ENCODE data around the gene VWA3B. TPM values are rescaled to one million over a fixed set of nuclear protein-coding genes. Genes with fewer than 3 reads are reported as not detected.

The VWA3B gene
- polyA plus RNA-seq, 1 experiment, result not detected

GRCh38 chr2:98245491-98245890 lies 158.5 kb downstream of the VWA3B start:
- ChIA-PET CTCF (interaction anchor here (1.6 kb wide), 1 partner anchor 24 kb away, joined by 3 read pairs; no protein-coding TSS in a partner anchor), POLR2A (no interaction called here)
- H3K9me3 ChIP-seq (ENCODE audit: control insufficient read depth, insufficient read depth, low read length), result no peaks in the 10 kb centered on the region; the same call in 1 of the 2 replicates
- H3K27ac ChIP-seq (ENCODE audit: low read depth, low read length), result no peak overlapping the region
- no peak for DNase-seq (ENCODE audit: low read depth, low spot score)
- H3K27me3 ChIP-seq (ENCODE audit: control insufficient read depth, insufficient read depth, low read length), result no peaks in the 10 kb centered on the region
- no peak overlapping the region for H3K4me3 ChIP-seq (ENCODE audit: low read depth, low read length)
- TF ChIP-seq CTCF (IDR thresholded peaks at IDR 0.05; ENCODE audit: low read depth, low read length), result no peak

- no peaks in the 10 kb centered on the region; the same call in 1 of the 2 replicates for H3K9me3 ChIP-seq (ENCODE audit: control insufficient read depth, insufficient read depth, low read length)
- ChIA-PET POLR2A (no interaction called here), CTCF (interaction anchor here (1.5 kb wide), 1 partner anchor 440 kb away, joined by 4 read pairs; no protein-coding TSS in a partner anchor)
- TF ChIP-seq CTCF (IDR thresholded peaks at IDR 0.05; ENCODE audit: low read depth, low read length), result no peak
- DNase-seq (ENCODE audit: low read depth, low spot score), result no peak
- H3K4me3 ChIP-seq (ENCODE audit: low read depth, low read length), result no peak overlapping the region
- H3K27me3 ChIP-seq (ENCODE audit: control insufficient read depth, insufficient read depth, low read length), result no peaks in the 10 kb centered on the region
- no peak overlapping the region for H3K27ac ChIP-seq (ENCODE audit: low read depth, low read length)
These were observed 160.4 kb downstream of the VWA3B start for GRCh38 chr2:98247383-98247782.

GRCh38 chr2:98252038-98252773 lies 165.2 kb downstream of the VWA3B start:
- ChIA-PET POLR2A (no interaction called here), CTCF (interaction anchor here (3.6 kb wide), 1 partner anchor 18 kb away, joined by 13 read pairs; no protein-coding TSS in a partner anchor)
- no peak overlapping the region for H3K4me3 ChIP-seq (ENCODE audit: low read depth, low read length)
- H3K27ac ChIP-seq (ENCODE audit: low read depth, low read length), result no peak overlapping the region
- H3K27me3 ChIP-seq (ENCODE audit: control insufficient read depth, insufficient read depth, low read length), result no peaks in the 10 kb centered on the region
- TF ChIP-seq CTCF (IDR thresholded peaks at IDR 0.05; ENCODE audit: low read depth, low read length), result no peak
- DNase-seq (ENCODE audit: low read depth, low spot score), result no peak
- H3K9me3 ChIP-seq (ENCODE audit: control insufficient read depth, insufficient read depth, low read length), result no peaks in the 10 kb centered on the region

DNA sequence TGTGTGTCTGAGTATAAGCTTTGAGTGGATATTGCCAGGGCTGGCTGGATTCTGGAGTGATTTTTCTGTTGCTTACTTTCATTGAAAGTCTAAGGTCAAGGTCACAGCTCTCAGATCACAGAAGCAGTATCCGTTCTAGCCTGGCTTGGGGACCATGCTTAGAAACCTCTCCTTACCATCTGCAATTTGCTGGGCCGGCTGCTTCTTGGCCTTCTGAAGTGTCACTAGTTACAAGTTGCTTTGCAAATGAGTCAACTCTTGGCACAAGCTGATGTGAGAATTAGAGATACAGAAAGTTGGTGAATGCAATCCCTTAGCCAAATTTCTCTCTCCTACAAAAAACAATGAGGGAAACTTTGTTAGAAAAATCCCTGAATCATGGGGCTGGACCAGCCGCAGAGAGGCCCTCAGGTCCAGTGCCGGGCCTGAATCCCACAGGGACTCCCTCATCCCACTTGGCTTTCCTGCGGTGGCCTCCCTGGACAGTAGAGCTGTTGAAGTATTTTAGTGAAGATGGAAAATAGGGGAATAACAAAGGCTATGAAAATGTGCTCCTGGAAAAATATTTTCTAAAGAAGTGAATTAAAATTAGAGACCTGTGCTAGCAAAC lies 166.6 kb downstream of the VWA3B start:
- POLR2A ChIA-PET, result no interaction called here
- DNase-seq (ENCODE audit: low read depth, low spot score), result no peak
- CTCF ChIA-PET, result interaction anchor here (3.6 kb wide), 1 partner anchor 16 kb away, joined by 13 read pairs; no protein-coding TSS in a partner anchor

More for the DNA sequence above, 166.6 kb downstream of the VWA3B start:
- Histone ChIP-seq H3K9me3 (ENCODE audit: control insufficient read depth, insufficient read depth, low read length) (no peaks in the 10 kb centered on the region), H3K27ac (ENCODE audit: low read depth, low read length) (no peak overlapping the region), H3K27me3 (ENCODE audit: control insufficient read depth, insufficient read depth, low read length) (no peaks in the 10 kb centered on the region), H3K4me3 (ENCODE audit: low read depth, low read length) (no peak overlapping the region)
- TF ChIP-seq CTCF (IDR thresholded peaks at IDR 0.05; ENCODE audit: low read depth, low read length), result no peak

All from AG04450 (cell line).